ENCODE data around the gene RIN2. TPM values are rescaled to one million over a fixed set of nuclear protein-coding genes. Genes with fewer than 3 reads are reported as not detected.

Gene RIN2, protein sequence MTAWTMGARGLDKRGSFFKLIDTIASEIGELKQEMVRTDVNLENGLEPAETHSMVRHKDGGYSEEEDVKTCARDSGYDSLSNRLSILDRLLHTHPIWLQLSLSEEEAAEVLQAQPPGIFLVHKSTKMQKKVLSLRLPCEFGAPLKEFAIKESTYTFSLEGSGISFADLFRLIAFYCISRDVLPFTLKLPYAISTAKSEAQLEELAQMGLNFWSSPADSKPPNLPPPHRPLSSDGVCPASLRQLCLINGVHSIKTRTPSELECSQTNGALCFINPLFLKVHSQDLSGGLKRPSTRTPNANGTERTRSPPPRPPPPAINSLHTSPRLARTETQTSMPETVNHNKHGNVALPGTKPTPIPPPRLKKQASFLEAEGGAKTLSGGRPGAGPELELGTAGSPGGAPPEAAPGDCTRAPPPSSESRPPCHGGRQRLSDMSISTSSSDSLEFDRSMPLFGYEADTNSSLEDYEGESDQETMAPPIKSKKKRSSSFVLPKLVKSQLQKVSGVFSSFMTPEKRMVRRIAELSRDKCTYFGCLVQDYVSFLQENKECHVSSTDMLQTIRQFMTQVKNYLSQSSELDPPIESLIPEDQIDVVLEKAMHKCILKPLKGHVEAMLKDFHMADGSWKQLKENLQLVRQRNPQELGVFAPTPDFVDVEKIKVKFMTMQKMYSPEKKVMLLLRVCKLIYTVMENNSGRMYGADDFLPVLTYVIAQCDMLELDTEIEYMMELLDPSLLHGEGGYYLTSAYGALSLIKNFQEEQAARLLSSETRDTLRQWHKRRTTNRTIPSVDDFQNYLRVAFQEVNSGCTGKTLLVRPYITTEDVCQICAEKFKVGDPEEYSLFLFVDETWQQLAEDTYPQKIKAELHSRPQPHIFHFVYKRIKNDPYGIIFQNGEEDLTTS
- 64.0 TPM for total RNA-seq
- long read RNA-seq, partial matches to known transcripts = 46 of 61 reads
- long read RNA-seq, other reads (novel, unspliced or antisense) = 15 of 61 reads

GRCh38 chr20:19758133-19758500 is at the start of gene RIN2:
Gene RIN2, plus strand, starts transcription at chr20:19758258. Its CDS starts 131,344 bp downstream, at chr20:19889602.
- intact Hi-C loops (cut with micrococcal nuclease) = no loop called here
- DNase-seq (peak; percentile 86), ATAC-seq (peak; percentile 66)

GRCh38 chr20:19709635-19710335 is 48.3 kb upstream of the RIN2 start:
- intact Hi-C loops (cut with micrococcal nuclease) = no loop called here
- no peak for DNase-seq
- ATAC-seq = no peak

DNA sequence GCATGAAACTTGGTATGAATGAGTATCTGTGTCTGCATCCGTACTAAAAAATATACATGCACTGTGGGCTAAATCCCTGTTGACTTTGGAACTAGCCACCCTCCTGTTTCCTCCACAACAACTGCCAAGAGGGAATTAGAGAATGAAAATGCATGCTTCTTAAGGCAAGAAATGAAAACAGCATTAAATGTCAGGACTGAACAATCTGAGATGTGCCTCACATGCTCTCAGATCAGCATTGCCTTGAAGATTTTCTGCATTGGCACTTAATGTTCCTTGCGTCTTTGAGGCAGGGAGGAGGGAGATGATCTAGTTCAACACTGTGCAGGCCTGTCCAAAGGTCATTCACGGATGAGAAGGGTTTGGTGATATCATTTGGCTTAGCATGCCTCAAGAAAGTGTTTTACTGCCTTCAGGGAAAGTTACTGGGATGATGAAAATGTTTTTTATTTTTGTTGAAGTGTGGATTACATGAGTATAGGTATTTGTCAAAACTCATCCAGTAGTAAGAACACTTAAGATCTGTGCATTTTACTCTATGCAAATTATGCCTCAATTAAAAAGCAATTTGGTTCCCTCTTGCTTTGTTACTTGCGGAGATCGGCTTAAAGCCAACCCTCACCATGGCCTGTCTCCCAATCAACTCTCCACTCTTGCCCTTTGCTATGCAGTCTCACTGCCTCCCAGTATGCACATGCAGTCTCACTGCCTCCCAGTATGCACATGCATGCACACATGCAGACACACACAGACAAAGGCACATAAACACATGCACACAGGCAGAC is 47.5 kb upstream of the RIN2 start:
- ATAC-seq = no peak
- no peak for DNase-seq
- intact Hi-C loops (cut with micrococcal nuclease) = no loop called here

- no peak for DNase-seq
- intact Hi-C loops (cut with micrococcal nuclease) = no loop called here
- no peak for ATAC-seq
Observed at GRCh38 chr20:19711126-19711525, 46.9 kb upstream of the RIN2 start.

- DNase-seq (no peak), ATAC-seq (no peak)
- intact Hi-C loops (cut with micrococcal nuclease) = no loop called here
Observed at GRCh38 chr20:19712721-19713260, 45.3 kb upstream of the RIN2 start.

- ATAC-seq (no peak), DNase-seq (no peak)
- intact Hi-C loops (cut with micrococcal nuclease) = no loop called here
Observed at GRCh38 chr20:19713822-19714578, 44.1 kb upstream of the RIN2 start.

DNA sequence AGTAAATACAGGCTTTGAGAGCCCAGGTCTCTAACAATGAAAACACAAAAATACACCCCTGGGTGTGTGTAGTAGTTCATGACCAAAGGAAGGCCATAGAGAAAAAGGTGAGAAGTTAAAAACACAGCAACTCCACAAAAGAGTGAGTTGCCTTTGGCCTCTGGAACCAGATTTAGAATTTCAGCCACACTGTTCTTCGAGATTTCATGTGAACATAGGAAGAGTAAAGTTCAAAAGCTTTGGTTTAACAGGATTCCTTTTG is 43.5 kb upstream of the RIN2 start:
- no peak for ATAC-seq
- intact Hi-C loops (cut with micrococcal nuclease) = no loop called here
- no peak for DNase-seq

DNA sequence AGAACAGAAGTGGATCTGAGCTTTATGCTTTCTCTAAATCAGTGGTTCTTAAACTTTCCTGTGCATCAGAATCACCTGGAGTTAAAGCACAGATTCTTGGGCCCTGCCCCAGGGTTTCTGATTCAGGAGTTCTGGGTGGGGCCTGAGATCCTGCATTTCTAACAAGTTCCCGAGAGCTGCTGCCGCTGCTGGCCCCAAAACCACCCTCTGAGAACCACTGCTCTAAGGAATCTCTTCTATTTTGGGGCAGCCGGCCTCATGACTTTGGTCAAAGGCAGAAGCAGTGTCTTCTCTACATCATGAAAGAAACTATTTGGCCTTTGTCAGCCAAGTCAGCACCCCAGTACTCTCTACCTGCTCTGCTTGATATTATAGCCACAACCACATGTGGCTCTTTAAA is 42.1 kb upstream of the RIN2 start:
- ATAC-seq (no peak), DNase-seq (no peak)
- intact Hi-C loops (cut with micrococcal nuclease) = no loop called here

DNA sequence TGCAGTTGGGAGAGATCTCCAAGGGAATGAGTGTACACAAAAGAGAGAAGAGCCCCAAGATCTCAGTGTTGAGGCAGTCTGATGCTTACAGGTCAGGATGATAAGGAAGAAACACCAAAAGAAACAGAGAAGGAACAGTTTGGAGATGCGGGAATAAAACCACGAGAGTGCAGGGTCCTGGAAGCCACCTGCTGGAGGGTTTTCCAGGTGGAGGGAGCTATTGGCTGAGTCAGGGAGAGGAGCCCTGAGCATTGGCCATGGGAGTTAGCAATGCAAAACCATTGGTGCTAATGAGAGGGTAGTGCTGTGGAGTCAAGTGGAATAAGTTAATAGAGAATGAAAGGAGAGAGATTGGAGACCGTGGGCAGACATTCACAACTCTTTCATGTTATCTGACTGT is 39.2 kb upstream of the RIN2 start:
- intact Hi-C loops (cut with micrococcal nuclease) = no loop called here
- DNase-seq (no peak), ATAC-seq (no peak)

DNA sequence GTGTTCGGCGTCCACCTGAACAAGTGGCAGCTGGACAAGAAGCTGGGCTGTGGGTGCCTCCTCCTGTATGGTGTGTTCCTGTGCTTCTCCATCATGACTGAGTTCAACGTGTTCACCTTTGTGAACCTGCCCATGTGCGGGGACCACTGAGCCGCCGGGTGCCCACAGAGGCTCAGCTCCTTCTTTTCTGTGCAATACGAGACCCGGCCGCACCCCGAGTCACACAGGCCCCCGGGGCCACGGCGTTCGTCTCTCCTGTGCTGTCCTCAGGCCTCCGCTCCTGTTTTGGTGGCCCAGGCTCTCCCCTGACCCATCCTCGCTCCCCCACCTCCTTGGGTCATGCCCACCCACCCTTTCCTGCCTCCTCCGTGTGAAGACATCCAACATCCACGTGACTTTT is 37.1 kb upstream of the RIN2 start:
- ATAC-seq (no peak), DNase-seq (no peak)
- intact Hi-C loops (cut with micrococcal nuclease) = no loop called here

- ATAC-seq = no peak
- intact Hi-C loops (cut with micrococcal nuclease) = no loop called here
- DNase-seq = no peak
Observed at GRCh38 chr20:19723051-19723450, 35.0 kb upstream of the RIN2 start.

- no peak for ATAC-seq
- no peak for DNase-seq
- intact Hi-C loops (cut with micrococcal nuclease) = no loop called here
Observed at GRCh38 chr20:19723813-19724430, 34.1 kb upstream of the RIN2 start.

DNA sequence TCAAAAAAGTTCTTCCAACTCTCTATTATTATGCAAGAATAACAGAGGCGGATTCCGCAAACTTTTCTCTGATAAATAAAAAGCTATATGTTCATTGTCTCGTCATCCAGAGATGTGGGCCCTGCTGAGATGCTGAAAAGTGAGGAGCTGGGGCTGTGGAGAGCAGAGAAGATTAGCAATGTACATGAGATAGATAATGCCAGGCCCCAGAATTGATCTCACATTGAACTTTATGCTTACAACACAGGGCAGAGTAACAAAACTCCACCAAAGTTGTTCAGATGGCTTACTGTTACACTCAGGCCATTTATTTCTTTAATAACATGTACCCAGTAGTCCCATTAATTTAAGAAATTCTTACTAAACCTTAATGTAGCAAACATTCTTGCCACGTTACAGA is 32.7 kb upstream of the RIN2 start:
- intact Hi-C loops (cut with micrococcal nuclease) = no loop called here
- DNase-seq = no peak
- no peak for ATAC-seq

DNA sequence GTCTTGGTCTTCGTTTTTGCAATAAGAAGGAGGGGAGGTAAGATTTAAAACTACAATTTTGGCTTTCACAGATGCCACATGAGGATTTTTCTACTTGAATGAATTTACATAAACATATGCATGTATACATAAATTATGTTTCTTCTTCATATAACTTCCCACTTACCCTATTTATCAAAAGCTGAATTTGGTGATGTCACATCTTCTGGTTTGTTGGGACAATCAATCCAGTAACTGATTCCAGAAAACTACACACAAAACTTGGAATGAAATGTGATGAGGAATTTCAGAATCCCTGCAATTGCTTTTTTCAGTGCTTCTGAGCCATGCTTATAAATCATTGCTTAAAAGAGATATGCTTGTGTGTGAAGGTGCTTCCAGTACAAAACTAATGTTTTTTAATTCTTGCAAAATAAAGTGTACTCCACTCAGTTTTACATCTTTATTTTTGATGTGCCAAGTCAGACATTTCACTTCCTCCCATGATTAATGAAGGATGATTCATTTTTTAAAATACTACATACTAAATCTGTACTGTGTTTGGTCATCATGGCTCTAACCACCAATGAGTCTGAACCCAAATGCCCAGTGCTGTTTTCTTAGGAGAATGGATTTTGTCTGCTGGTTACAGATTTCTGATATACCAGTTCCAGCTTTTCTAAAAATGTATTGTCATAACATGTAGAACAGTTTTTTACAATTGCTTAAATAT is 32.1 kb upstream of the RIN2 start:
- ATAC-seq = no peak
- intact Hi-C loops (cut with micrococcal nuclease) = no loop called here

DNA sequence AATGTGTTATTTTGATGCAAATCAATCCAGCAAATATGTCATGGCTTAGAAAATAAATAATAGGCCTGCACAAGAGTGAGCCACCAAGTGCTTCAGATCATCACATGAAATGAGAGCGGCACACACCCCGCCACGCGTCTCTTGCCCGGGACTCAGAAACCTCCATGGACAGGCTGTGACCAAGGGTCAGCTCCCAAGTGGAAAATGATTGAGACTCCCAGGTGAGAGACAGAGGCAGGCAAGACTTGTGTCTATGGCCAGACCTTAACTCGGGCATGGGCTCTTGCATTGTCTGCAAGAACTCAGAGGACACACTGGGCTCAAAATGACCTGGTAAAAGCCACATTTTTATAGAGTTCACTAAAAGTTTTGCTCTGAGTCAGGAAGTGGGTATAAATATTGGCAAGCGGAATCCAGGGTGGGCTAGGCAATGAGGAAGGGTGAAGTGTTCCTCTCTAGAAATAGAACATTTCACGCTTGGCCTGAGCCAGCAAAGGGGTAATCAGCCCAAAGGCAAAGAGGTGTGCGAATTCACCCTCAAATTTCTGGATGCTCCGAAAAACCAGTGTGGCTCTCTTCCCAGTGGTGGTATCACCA is 30.7 kb upstream of the RIN2 start:
- no peak for ATAC-seq
- DNase-seq = no peak
- intact Hi-C loops (cut with micrococcal nuclease) = no loop called here

More for the DNA sequence above, 32.1 kb upstream of the RIN2 start:
- no peak for DNase-seq

DNA sequence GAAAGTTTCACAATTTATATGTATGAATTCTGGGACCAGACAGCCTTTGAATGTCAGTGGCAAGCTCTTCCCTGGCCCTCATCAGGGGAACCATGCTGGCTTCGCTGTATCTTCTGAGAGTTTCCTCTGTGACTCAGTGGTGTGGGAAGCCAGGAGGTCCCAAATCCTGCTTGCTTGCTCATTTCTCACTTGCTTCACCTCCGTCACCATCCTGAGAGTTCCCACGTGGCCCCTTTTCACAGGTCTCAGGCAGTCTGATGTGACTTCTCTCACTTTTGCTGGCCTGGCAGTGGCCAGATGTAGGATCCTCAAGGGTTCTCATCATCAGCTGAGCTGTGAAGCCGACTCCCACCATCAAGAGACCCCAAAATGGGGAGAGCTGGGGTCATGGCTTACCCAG is 28.4 kb upstream of the RIN2 start:
- DNase-seq = no peak
- intact Hi-C loops (cut with micrococcal nuclease) = no loop called here
- ATAC-seq = no peak

DNA sequence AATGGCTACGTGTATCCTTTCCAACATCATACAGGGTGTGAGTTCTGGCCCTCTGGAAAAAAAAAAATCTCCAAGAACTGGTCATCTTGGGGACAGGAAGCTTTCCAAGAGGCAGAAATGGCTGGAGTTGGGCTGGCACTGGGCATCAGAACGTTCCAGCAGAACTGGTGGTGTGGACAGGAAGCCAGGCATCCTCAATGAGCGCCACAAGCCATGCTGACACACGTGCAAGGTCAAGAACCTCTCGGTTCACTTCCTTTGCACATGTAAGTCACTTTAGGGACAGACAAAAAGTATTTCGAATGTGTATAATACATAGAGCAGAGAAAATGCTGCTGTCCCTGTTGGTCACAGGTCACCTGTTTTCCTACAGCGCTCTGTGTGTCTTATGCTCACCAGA is 27.4 kb upstream of the RIN2 start:
- intact Hi-C loops (cut with micrococcal nuclease) = no loop called here
- ATAC-seq (no peak), DNase-seq (no peak)
